Type B pancreatic cell (in vitro differentiated cells): ENCODE measurements around the gene KLK11. TPM values are rescaled to one million over a fixed set of nuclear protein-coding genes. Genes with fewer than 3 reads are reported as not detected.

Source experiments
- DNase-seq: peaks from one replicate; pipeline ENCODE4 v3.0.0; 2021; ENCODE audit warnings: mixed read lengths; ENCODE audit not compliant: unreplicated experiment; ENCODE audit errors: extremely low spot score
- H3K27ac Mint-ChIP-seq: 2 replicates; pipeline ENCODE4 v1.8.0; 2021; ENCODE audit warnings: mild to moderate bottlenecking, mixed read lengths
- H3K27me3 Mint-ChIP-seq: 2 replicates; pipeline ENCODE4 v1.8.0; 2021; ENCODE audit warnings: mixed read lengths
- H3K36me3 Mint-ChIP-seq: 2 replicates; pipeline ENCODE4 v1.8.0; 2021; ENCODE audit warnings: mixed read lengths
- H3K4me1 Mint-ChIP-seq: one replicate; pipeline ENCODE4 v1.8.0; 2021; ENCODE audit warnings: mixed read lengths; ENCODE audit not compliant: unreplicated experiment
- H3K4me3 Mint-ChIP-seq: 2 replicates; pipeline ENCODE4 v1.8.0; 2021; ENCODE audit warnings: mild to moderate bottlenecking, mixed read lengths
- H3K9me3 Mint-ChIP-seq: 2 replicates; pipeline ENCODE4 v1.8.0; 2021; ENCODE audit warnings: mixed read lengths
- CTCF ChIP-seq: fragments of 200-600 bp; sonication (generic); conservative IDR thresholded peaks from 2 replicates; pipeline ENCODE4 v1.5.0; 2021; ENCODE audit warnings: antibody characterized with exemption, mild to moderate bottlenecking
- total RNA-seq: library from RNA; stranded (reverse); gene quantifications from 2 replicates; pipeline ENCODE4 v1.2.1, GENCODE V29; 2021; ENCODE audit warnings: low replicate concordance

Gene KLK11
- total RNA-seq, 1 donor from 2014 or later = 1.4 TPM

DNA sequence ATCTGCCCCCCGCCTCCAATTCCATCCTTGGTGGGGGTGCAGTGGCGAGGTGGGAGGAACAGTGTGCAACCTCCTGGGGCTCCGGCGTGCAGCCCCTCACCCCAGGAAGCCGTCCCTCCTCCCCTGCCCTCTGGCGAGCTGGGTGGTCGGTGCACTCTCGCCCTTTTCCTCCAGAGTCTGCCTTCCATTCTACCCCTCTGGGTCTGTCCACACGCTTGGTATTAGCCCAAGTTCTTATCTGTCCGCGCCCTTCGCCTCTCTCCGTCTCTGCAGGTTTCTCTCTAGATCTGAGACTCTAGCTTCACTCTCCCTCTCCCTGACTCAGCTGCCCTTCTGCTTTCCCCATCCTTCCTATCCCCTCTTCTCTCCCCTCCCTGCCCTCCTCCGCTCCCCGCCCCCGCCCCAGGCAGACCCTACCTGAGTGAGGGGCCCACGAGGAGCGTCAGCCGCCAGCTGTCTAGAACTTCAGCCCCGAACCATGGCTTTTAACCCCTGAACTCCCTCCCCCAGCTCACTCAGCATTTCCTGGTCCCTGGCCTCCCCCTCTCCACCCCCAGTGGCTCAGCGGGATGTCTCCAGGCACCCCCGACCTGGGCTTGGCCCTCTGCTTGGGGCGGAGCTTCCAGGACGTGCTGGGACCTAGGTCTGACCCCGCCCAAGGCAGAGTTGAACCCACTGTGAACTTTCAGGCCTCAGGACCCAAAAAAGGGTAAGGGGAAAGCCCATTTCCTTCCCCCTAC, 39.0 kb upstream of the KLK11 start:
- Mint-ChIP-seq H3K27ac (no peak overlapping the region), H3K4me1 (no peaks in the 10 kb centered on the region), H3K36me3 (no peaks in the 10 kb centered on the region), H3K4me3 (peak overlapping the region; percentile 86), H3K27me3 (peaks cover 33% of the 10 kb centered on the region), H3K9me3 (peaks cover 17% of the 10 kb centered on the region)
- DNase-seq = no peak
- no peak for TF ChIP-seq CTCF

DNA sequence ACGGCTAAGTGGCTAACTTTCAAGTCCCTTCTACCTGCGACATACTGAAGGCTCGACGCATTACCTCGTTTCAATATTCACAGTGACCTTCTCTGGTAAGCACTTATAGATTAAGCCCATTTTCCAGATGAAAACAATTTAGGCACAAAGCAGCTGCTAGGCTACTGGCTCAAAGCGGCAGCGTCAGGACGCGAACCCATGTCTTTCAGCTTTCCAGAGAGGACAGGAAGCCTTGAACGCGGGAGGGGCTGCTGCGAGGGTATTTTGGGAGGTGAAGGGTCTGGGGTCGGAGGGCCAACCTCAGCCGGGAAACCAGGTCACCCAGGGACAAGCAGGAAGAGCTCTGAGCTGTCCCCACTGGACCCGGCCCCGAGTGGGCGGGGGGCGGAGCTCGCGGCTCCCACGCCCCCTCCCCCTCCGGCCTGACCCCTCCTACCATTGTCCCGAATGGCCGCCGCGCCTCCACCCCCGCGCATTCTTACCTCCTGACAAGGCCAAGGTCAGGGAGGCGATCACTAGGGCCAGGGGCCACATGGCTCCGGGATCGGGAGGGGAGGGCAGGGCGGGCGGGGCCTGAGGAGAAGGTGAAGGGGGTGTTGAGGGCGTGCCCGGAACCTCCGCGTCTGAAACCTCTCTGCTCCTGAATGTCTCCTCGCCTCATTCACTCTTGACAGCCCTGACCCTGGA, 38.3 kb upstream of the KLK11 start, which contains the start of gene KLK13:
Gene KLK13, minus strand, starts transcription at position 559 of the 687 bp plus-strand sequence. Its CDS starts 25 bp downstream, at position 534.
- H3K27me3 Mint-ChIP-seq = peaks cover 33% of the 10 kb centered on the region
- H3K27ac Mint-ChIP-seq = no peak within 1 kb of the TSS
- DNase-seq = no peak
- no peaks in the 10 kb centered on the region for H3K4me1 Mint-ChIP-seq
- peaks cover 17% of the 10 kb centered on the region for H3K9me3 Mint-ChIP-seq
- H3K36me3 Mint-ChIP-seq = no peaks in the 10 kb centered on the region
- TF ChIP-seq CTCF = no peak
- H3K4me3 Mint-ChIP-seq = peak within 1 kb of the TSS; percentile 86

DNA sequence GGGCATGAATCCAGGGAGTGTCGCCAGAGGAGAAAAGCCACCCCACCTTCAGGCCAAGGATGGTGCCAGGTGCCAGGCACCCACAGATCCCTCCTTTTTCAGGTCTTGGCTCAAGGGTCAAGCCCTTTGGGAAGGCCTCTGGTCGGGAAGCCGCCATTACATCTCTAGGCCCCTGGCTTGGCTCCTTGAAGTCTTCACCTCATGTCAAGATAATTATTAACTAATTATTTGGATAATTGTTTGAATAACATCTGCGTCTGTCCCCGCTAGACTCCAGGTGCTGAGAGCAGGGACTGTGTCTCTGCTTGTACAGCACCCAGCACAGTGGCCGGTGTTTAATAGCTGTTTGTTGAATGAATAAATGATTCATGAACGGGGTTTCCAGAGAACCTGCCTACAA, 37.2 kb upstream of the KLK11 start:
- TF ChIP-seq CTCF = no peak
- H3K36me3 Mint-ChIP-seq = no peaks in the 10 kb centered on the region
- peaks cover 37% of the 10 kb centered on the region for H3K27me3 Mint-ChIP-seq
- H3K9me3 Mint-ChIP-seq = peaks cover 17% of the 10 kb centered on the region
- peak overlapping the region; percentile 40 for H3K4me3 Mint-ChIP-seq
- H3K27ac Mint-ChIP-seq = no peak overlapping the region
- H3K4me1 Mint-ChIP-seq = no peaks in the 10 kb centered on the region
- DNase-seq = no peak

GRCh38 chr19:51060973-51061372, 34.6 kb upstream of the KLK11 start:
- Mint-ChIP-seq H3K27me3 (peaks cover 35% of the 10 kb centered on the region), H3K4me1 (no peaks in the 10 kb centered on the region), H3K36me3 (no peaks in the 10 kb centered on the region), H3K27ac (no peak overlapping the region), H3K9me3 (peaks cover 8% of the 10 kb centered on the region), H3K4me3 (no peak overlapping the region)
- TF ChIP-seq CTCF = no peak
- no peak for DNase-seq

- H3K27me3 Mint-ChIP-seq = peaks cover 35% of the 10 kb centered on the region
- H3K27ac Mint-ChIP-seq = no peak overlapping the region
- H3K36me3 Mint-ChIP-seq = no peaks in the 10 kb centered on the region
- peaks cover 8% of the 10 kb centered on the region for H3K9me3 Mint-ChIP-seq
- no peaks in the 10 kb centered on the region for H3K4me1 Mint-ChIP-seq
- no peak for DNase-seq
- H3K4me3 Mint-ChIP-seq = no peak overlapping the region
- no peak for TF ChIP-seq CTCF
These were observed 33.9 kb upstream of the KLK11 start for GRCh38 chr19:51060336-51060735.
